CD4-positive, alpha-beta T cell treated with Interleukin-15 for 1 hour (primary cell): ENCODE measurements around the gene KY.
"Not testable (repeated sequence)": the region's sequence is repeated elsewhere in the genome, so short reads cannot be mapped to it uniquely, and the experiment has no call there.

Experiments used
- DNase-seq: peaks from one replicate; pipeline ENCODE4 v3.0.0-alpha.2; 2020

KY gene

DNA sequence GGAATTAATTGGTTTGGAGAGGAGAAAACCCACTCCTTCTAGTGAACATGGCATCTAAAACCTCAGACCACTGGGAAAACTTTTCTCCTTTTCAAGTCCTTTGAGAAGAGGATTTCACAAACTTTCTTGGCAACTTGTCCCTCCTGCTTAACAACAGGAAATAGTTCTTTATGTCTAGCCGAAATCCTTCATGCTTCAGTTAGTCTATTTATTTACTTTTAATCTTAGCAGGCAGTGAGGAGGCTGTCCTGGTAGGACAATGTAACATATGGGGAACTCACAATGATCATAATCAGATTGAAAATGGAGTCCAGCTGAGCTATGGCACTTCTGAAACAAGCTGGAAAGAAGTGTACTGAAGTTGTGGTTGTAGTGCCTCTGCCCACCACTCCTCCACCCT lies 50.6 kb downstream of the KY start:
- DNase-seq: no peak

DNA sequence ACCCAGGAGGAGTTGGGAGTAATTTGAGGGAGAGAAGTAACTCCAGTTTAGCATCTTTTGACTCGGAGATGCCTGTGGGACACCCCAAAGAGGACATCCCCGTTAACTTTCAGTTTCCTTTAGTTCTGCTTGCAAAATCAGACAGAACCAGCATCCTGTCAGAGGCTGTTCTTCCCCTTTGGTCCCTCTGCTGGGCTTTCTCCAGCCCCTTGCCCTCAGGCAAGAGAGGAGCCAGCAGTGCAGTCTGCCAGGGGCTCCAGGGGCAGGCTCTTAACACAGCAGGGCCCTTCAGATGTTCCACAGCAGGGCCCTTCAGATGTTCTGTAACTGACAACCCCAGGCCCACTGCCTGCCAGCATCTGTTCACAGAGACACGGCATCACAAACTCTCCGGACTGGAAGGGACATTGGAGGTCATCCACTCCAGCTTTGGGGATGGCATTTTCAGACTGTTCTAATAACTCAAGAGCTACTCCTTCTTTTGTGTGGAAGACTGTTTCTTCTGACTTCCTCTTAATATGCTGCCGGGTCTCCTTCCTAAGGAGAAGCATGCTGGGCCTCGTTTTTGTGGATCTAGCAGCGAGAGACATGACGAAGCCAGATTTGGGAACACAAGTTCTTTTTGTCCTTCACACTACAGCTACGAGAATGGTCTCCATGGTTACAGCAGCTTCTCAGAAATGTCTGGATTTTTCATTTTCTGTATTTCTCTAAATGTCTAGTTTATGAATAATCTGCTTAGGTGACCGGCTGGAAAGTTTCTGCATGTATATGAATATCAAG lies 51.9 kb downstream of the KY start:
- no peak for DNase-seq

DNA sequence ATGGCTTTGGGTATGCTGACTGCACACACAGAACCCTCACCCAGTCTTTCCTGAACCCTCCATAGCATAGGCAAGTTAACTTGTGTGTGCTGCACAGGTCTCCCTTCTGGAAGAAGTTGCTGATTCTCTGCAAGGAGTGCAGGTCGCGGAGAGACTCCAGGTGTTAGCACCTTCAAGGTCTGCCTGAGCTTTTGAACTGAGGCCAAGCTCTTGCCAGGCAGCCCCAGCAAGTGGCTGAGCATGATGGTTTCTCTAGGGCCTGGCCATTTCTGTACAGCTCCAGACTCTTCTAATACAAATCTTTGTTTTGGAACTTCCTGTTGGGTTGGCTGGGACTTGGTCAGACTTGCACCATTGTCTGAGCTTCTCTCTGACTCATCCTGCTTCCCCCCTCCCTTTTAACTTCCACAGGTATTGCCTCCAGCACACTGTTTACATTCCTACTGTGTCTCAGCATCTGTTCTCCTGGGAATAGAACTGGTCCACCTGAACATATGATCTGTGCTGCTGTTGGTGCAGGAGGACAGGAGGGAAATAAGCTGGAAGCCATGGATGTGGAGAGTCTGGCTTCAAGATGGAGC lies 53.3 kb downstream of the KY start:
- DNase-seq: no peak

DNA sequence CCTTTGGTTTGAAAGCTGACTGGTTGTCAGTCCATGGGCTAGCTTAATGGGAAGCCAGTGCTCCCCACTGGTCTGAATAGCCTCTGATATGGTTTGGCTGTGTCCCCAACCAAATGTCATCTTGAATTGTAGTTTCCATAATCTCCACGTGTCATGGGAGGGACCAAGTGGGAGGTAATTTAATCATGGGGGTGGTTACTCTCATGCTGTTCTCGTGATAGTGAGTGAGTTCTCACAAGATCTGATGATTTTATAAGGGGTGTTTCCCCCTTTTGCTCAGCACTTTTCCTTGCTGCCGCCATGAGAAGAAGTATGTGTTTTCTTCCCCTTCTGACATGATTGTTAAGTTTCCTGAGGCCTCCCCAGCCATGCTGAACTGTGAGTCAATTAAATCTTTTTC lies 55.8 kb downstream of the KY start:
- DNase-seq: not testable (repeated sequence)

DNA sequence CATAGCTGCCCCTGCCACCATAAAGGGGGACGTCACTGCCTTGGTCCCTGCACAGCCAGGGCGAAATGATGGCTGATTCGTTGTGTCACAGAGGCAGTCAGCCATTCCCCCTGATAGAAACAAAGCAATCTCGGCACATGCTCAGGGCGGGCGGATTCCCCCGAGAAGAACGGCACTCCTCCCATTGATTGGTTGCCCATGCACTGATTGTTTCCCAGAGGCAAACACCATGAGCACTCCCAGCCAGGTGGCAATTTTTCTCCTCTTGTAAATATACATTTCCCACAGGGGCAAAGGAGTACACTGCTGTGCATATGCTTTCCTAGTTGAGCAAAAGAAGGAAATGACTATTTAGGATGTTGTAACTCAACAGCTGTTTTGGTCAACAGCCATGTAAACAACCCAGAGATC lies 56.5 kb downstream of the KY start:
- no peak for DNase-seq

DNA sequence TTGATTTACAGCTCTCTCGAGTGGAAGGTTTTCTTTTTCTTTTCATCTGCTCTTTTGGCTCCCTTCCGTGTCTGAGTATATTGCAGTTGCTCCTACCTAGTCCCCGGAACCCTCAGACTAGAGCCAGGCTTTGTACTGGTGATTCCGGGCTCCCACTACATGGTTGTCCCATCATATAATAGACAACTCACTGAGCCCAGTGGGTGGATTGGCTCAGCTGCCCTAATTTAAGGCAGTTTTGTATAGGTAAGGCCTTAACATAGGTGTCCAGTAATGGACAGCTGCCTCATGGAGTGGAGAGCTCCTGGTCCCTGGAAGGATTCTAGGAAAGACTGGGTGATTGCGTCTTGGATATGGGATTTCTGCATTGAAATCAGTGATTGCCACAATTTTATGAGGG lies 58.0 kb downstream of the KY start:
- no peak for DNase-seq

DNA sequence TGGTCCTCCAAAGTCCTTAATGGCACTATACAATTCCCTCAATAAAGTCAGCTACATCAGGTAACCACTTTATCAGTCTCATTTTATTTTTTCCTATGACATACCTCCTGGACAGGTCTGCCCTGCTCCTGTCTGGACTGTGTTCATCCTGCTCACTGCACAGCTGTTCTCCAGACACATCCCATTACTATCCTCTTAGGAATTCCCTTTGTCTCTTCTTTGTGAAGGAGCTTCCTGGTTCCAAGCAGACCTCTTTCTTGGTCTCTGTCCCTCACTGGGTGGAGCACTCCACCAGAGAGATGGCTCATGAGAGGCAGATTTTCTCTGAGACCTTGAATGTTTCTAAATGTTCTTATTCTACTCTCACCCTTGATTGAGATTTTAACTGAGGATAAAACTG lies 60.1 kb downstream of the KY start:
- no peak for DNase-seq

DNA sequence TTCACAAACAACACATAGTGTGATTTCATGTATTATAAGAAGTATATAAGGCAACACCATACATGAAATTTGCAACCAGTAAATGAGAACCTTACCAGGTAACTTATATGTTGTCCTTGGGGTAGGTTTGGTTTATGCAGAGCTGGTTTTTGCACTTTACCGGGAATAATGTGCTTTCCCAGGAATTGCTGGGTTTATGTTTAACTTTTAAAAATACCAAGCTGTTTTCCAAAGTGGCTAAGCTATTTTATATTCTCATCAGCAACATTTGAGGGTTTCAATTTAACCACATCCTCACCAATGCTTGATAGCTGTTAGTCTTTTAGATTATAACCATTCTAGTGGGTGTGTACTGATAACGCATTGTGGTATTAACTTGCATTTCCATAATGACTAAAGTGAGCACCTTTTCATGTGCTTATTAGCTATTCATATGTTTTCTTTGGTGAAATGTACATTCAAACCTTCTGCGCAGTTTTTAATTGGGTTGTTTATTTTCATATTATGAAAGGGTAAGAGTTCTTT lies 71.6 kb downstream of the KY start:
- DNase-seq: no peak

DNA sequence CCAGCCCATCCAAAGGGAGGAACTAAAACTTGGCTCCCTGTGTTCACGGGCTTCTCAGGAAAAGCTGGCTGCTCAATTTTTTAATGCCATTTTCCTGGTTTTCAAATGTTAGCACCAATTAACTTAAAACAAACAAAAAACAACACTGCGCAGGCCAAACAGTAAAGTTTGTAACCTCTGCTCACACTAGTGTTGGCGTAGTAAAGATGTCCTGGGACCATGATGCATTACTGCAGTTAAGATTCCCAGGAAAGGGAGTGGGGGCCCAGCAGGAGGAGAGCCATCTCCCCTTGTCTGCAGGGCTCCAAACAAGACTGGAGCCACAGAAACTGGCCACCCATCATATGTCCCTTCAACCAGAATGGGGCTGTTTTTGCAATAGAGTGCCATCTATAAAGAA lies 74.0 kb downstream of the KY start:
- DNase-seq: no peak

DNA sequence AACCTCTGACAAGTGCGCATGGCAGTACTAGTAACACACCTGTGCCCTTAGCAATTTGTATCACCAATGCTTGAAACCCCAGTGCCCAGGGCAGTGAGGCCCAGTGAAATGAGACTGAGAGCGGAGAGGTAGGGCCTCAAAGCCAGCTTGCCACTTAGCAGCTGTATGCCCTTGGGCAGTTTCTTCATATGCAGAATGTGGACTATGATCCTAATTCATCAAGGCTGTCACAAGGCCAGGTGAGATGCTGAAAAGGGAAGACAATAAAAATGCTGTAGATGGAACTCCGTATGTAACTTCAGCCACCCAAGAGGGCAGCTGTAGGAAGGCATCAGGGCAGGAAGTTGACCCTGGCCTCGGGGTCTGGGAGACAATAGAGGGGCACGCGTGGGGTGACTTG lies 74.4 kb downstream of the KY start:
- DNase-seq: no peak

DNA sequence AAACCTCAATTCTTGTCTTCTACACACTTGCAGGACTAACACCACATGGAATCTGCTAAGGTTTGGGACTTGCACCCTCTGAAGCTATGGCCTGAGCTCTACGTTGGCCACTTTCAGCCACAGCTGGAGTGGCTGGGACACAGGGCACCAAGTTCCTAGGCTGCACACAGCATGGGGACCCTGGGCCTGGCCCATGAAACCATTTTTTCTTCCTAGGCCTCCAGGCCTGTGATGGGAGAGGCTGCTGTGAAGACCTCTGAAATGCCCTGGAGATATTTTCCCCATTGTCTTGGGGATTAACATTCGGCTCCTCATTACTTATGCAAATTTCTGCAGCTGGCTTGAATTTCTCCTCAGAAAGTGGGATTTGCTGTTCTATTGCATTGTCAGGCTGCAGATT lies 80.9 kb downstream of the KY start:
- DNase-seq: not testable (repeated sequence)

DNA sequence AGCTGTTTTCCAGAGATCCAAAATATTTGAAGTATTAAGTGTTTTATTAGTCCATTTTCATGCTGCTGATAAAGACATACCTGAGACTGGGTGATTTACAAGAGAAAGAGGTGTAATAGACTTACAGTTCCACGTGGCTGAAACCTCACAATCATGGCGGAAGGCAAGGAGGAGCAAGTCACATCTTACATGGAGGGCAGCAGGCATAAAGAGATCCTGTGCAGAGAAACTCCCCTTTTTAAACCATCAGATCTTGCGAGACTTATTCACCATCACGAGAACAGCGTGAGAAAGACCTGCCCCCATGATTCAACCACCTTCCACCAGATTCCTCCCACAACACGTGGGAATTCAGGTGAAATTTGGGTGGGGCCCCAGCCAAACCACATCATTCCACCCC lies 82.0 kb downstream of the KY start:
- no peak for DNase-seq

DNA sequence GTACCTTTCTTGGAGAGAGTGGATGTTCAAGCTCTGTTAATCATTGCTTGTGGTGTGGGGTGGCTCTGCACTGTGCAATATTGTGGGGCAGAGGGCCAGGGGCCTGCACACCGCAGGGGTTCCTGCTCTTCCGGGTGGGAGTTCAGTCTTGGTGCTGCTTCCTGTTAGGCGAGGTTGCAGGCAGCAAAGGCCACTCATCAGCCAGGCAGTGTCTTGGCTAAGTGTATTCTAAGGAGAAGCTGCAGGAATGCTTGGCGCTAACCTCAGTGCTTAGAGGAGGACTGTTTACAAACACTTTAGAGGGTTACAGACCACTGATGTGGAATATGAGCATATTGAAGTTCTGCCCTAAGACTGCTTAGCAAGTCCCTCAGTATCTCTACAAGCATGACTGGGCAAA lies 83.2 kb downstream of the KY start:
- no peak for DNase-seq

DNA sequence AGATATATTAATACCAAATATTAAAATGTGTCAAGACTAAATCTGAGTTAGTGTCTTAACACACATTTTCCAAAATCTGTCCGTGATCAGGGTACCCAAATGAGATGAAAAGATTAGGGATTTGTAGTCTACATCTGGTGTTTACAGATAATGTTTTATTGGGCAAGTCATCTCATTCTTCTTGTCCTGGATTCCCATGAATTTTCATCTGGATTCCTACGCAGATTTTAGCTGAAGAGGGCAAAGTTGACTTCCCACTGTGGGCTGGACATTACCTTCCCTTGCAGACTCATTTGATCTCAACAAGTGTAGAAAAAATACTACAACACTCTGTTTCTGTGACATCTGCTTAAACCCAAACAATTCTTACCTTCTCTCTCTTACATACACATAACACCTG lies 85.8 kb downstream of the KY start:
- no peak for DNase-seq

DNA sequence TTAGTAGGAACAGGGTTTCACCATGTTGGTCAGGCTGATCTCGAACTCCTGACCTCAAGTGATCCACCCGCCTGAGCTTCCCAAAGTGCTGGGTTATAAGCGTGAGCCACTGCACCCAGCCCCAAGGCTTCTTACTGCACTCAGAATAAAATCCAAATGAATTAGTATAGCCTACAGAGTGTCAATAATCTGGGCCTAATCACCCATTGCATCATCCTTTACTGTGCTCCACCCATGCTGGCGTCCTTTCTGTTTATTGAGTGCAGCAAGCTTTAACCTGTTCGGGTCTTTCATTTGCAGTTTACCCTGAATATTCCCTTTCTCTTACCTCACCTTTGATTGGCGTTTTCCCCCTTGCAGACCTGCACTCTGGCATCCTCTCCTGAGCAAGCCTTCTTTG lies 87.2 kb downstream of the KY start:
- no peak for DNase-seq

DNA sequence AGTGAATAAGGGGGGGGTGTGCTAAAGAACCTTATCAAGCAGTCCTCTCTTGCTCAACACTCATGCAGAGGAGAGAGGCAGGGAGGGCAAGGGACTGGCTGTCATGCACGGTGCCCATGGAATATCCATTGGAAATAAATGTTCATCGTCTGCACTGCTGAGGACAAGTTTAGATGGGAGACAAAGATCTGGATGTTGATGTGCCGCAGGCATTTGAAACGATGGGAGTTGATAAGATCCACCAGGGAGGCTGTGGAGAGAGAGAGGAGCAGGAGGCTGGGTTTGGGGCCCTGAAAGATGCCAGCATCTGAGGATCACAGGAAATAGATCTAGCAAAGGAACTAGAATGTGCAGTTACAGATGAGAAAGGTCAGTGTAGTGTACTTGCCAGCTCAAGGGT lies 88.8 kb downstream of the KY start:
- DNase-seq: no peak

DNA sequence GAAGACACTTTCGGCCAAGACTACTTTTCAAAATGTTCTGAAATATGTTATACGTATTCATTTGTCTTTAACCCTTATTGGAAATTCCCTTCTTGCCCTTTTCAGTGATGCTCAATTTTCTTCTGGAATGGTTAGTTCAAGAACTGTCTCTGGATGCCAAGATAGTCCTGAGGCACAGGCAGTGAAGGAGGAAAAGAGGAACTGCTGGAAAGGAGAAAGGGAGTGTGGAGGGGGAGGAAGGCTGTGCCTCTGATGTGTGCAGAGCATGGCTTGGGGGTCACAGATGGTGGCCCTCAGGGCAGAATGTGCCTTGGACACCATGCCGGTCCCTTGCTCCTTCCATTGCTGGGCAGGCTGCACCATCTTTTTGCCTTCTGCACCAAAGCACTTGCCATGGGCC lies 91.2 kb downstream of the KY start:
- DNase-seq: no peak
